DMS53 treated with DMSO at 0.1 percent for 48 hours (cell line): ENCODE results near the gene NELL1.

ENCODE experiments used
- DNase-seq: peaks from one replicate; lab custom pipeline; 2025; ENCODE audit not compliant: unreplicated experiment; lab: John Stamatoyannopoulos, UW

NELL1 gene

DNA sequence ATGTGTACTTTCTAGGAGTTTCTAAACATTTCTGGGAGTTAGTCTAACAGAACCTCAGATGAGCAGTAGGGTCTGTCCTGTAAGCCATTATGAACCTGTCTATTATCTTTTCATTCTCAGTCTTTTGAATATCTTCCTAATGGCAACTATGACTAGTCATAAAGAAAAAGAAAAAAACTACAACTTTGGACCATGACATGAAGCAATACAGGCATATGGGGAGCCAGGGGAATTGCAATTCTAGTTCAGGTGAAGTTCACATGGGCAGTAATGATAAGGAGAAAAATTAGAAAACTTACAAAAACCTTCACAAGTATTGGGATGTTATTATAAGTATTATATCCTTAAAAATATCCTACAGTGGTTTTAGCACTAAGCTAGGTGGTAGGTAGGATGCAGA, 874.5 kb downstream of the NELL1 start:
- no peak for DNase-seq

DNA sequence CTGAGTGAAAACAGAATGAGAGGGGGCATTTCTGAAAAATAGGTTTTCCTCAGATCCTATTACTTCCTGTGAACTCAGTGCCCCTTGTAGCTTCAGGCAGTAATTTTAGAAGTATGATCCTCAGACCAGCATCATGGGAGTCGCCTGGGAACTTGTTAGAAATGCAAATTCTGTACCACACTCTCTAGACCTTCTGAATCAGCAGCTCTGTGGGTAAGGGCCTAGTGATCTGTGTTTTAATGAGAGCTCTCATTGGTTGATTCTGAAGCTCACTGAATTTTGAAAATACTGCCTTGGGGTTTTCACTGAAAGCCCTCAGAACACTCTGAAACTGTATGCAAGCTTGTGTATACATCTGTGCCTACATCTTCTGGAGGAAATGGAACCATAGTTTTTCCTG, 876.3 kb downstream of the NELL1 start:
- no peak for DNase-seq

DNA sequence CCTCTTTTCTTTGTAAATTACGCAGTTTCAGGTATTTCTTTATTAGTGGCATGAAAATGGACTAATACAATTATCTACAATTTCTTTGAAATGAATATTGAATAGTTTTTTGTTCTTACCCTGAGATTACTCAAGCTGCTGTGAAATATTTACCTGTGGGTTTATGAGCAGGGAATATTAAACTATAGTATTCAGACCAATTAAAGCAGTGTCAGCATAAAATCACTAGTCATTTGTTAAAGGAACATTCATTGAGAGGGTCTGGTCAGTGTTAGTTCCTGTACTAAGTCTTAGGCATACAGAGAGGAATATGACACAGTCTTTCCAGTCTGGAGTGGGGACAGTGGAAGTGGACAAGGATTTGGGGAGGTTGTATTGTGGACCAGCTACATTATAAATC, 877.3 kb downstream of the NELL1 start:
- DNase-seq = no peak

DNA sequence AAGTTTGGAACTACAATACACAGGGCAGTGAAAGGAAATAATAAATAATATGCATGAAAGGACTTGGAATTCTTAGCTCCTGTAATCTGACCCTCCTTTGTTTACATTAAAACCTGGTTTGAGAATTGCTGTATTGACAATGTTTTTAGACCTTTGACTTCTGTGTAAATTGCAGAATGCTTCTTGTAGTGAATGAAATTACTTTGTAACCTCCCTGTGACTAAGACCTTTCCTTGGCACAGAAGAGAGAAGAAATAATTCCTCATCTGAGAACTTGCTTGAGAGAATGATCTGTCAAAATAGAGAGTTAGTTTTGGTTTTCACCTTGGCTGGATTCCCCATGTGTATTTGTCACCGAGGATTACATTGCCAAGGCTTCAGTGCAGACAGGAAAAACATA, 883.5 kb downstream of the NELL1 start:
- DNase-seq = peak; percentile 62

DNA sequence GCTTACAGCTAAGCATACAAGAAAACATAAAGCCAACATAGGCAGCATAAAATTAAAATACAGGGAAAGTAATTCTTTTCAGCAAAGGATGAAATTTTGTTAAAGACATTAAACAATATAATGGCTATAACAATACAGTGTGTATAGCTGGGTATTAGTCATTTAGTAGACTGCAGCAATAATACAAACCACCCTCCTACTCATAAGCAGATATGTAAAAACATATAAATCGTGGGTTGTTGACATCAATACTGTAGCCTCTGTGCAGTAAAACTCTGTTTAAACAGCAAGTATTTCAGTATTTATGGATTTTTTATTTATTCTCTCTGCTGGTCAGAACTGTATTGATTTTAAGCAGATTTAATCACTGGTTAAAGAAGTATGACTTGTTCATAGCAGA, 884.4 kb downstream of the NELL1 start:
- no peak for DNase-seq

DNA sequence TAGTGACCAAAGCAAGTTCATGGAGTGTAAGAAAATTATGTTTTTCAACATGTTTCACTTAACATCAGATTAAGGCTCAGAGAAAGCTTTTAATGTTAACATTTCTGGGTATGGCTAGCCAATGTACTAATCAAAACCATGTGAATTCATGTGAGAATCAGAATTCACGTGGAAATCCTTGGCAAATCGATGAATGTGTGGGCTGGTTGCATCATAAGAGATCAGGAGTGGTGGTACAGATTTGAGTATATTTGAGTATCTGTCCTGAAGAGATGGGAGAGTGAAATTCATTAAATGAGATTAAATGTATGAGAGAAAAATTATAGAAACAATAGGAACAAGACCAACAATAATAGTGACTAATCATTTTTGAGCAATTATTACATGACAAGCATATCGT, 884.9 kb downstream of the NELL1 start:
- no peak for DNase-seq

DNA sequence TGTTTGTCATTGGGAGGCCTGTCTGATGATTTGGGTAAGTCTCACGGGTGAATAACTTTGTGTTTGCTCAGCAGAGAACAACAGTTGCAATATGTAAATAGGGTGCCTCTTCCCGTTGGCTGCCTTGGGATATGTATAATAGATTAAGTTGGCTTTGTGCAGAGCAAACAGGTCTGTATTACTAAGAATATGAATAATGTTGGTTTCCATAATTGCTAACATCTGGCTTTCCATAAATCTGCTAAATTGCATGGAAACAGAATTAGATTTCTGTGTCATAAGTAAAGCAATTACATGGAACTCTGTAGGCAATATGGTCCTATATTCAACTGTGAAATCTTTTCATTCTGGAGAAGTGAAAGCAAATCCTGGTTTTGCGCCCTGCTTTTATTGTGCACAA, 887.5 kb downstream of the NELL1 start:
- DNase-seq = peak; percentile 31

DNA sequence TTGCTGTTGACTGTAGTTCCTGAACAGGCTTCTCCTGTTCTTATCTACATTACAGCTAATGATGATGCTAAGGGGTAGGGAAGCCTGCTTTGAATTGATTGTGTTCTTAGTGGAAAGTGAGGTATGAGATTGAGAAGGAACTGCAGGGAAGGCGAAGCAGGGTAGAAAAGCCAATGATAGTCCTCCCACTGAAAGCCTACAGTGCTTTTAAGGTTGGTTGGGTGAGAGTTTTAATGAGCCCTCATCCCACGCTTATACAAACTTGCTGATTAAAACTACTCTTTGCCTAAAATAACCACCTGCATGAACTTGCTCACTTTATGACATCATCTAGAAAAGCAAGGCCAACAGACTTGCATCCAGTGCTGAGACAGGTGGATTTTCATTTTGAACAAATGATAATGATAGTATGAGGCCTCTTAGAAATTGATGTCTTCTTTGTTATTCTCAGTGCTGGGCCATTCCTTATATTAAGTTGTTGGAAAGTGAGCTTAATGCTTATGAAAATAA, 891.1 kb downstream of the NELL1 start:
- no peak for DNase-seq

DNA sequence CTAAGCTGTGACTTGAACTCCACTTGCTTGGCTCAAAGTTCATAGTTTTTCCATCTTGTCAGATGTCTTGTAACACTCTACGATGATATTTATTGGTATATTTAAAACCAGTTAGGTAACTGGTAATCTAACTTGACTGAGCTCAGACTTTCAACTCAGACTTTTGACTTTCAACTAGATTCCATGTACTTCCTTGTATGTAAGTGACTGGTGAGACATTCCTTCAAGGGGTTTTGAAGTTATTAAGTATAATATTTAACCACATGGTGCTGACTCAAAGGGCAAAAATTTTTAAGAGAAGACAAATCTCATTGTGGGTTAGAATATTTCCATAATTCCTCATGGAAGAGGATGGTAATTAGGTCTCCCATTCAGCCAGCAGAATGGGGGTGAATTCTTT, 892.2 kb downstream of the NELL1 start:
- no peak for DNase-seq

DNA sequence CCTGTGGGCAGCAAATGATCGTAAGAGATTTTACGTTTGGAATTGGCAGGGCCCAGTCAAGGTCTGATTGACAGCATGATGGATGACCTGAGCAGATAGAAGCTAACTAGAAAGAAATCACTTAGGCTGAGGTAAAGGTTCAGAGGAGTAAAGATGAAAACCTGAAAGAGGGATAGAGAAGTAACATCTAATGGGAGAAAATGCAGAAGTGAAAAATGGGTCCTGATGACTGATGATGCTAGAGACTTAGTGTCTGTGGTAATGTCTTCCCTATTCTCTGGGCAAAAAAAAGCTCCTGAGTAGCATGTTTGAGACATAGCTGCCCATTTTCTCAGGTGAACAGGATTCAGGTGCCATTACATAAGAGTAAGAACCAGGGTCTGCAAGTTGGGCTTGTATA, 894.7 kb downstream of the NELL1 start:
- DNase-seq = no peak

DNA sequence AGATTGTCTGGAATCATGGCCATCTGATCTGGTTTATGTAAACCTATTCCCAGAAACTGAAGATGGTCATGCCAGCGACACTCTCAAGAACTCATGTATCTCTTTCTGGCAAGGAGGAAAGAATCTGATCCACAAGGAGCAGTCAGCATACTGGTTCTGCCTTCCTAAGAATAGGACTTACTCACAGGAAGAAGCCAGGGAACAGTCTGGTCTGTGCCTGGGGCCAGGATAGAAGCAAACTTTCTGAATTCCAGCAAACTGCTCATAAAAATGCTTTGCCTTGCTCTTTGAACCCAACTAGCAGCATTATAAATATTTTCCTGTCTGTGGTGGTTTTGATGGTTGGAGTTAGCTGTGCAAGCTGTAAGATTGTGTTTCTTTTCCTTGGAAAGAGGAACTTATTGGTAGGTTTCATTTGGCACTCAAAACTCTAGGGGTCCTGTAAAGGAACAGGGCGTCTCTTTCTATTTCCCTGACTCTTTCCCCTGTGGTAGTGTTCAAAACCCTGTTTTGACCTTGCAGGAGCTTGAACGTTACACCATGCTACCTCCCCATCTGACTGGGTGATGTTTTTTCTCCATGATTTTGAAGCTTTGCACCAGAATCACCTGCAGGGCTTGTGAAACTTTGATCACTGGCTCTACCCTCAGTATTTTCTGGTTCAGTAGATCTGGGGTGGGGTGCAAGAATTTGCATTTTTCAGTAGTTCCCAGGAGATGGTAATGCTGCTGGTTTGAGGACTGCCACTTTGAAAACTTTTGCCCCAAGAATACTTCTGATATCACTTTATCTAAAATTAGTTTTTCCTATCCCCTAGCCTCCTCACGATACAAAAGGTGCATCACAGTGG, 895.7 kb downstream of the NELL1 start:
- DNase-seq = no peak

DNA sequence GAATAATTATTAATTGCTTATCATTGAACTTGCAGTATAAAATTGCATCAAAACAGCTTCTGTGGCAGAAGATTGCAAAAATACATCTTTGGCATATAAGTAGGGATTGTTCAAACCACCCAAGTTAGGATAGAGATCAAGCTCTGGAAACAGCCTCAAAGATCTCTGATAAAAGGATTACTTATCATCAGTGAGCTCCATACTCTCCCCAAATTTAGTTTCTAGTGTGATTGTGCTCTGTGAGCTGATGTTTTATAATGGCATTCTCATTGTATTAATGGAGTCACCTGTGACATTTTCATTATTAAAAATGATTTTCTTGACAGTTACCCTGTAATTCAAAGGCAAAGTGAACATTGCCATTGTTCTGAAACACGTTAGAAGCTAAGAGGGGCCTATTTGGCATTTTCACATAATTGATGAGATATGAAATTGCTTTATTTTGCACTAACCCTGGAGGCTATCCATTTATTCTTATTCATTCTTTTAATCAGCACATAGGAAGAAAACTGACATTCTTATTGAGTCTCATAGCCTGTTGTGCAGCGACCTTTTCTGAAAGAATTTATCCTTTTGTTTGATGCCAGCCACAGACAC, 897.2 kb downstream of the NELL1 start:
- no peak for DNase-seq

DNA sequence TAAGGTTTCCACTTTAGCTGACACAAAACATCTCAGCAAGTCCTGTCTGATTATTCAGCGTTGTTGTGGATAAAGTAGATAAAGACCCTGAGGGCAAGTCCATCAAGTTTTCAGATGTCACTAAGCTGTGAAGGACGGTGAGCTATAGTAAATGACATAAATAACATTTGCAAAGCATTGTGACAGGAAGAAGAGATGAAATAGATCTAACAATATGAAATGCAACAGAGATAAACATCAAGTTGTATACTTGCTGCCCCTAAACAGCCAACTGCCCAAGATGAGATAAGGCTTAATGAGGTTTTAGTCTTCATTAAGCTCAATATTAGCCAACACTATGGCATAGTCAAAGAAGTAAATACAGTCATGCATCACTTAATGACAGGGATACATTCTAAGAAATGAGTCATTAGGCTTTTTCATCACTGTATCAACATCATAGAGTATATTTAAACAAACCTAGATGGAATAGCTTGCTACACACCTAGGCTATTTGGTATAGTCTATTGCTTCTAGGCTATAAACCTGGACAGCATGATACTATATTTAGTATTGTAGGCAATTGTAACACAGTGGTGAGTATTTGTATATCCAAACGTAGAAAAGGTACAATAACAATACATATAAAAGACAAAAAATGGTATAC, 898.4 kb downstream of the NELL1 start:
- peak; percentile 94 for DNase-seq

DNA sequence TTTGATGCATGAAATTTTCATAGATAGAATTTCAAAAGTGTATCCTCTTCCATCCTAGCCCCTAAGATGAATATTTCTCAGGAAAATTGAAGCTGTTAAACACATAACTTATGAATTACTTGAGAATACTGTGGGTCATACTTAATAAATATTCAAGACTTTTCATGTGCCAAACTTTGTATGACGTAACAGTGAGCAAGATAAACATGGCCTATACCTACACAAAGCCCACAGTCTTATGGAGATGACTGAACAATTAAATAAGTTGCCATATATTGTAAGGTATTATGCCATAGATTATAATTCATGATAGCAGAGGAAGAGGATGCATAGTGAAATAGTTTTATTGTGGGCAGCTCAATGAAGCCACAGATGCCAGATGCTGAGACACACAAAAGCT, 902.8 kb downstream of the NELL1 start:
- no peak for DNase-seq

DNA sequence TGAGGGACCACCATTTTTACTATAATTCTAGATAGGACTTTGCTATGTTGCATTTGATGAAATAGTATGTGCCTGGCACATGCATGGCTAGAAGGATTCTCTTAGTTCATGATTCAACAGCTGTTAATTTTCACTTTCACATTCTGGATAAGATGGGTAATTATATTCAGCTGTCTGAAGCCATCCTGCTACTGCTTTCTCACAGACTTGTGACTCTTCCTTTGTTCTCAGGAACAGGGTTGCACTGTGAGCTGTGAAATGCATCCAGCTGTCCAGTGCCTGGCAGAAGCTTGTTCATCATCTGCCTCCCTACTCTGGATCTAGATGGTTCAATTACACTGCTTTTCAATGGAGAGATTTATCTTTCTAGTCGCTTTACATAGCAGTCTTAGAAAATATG, 913.4 kb downstream of the NELL1 start:
- DNase-seq = no peak

DNA sequence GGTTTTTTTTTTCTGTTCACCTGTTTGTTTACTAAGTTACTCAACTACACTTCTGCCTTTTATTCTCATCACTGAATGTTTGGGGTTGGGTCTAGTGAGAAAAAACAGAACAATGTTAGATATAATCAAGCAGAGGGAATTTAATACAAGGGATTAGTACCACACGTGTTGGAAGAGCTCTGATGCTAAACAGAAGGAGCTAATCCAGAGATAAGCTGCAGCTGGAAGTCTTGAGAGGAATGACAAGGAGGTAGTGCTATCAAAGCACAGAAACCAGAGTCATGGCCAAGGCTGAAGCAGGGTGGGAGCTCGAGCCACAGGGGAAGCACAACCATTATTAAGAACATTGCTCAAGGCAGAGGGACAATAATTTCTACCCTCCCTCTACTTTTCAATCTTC, 919.4 kb downstream of the NELL1 start:
- DNase-seq = no peak

DNA sequence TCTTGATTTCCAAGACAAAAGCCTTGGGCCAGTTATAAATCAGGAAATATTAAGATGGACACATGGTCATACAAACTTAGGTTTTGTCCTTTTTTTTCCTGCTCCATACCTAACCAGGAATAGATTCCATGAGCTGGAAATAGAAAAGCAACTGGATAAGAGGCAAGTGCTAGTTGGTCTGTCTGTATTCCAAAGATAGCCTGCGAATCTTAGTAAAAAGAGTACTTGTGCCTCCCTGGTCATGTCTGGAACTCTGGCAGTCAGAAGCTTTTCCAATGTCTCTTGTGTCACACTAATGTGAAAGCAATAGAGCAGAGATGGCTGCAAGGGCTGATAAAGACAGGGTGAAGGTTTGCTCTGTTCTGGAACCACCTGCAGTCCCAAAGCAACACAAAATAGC, 933.3 kb downstream of the NELL1 start:
- no peak for DNase-seq

DNA sequence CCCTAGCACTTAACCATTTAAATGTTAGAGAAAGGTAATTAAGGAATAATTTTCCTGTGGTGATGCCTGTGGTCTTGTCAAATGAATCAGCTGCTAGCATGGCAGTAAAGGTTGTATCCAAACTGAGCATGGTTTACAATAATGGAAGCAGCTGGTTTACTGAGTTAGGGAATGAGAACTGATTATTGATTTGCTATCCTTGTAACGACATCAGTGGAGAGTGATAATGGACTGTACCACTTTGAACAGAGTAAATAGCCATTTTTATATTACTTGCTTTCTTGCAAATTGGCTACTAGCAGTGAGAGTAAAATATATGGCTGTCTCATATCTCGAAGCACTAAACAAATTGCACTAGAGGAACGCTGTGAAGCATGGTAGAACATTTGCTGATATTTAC, 934.5 kb downstream of the NELL1 start:
- DNase-seq = no peak

DNA sequence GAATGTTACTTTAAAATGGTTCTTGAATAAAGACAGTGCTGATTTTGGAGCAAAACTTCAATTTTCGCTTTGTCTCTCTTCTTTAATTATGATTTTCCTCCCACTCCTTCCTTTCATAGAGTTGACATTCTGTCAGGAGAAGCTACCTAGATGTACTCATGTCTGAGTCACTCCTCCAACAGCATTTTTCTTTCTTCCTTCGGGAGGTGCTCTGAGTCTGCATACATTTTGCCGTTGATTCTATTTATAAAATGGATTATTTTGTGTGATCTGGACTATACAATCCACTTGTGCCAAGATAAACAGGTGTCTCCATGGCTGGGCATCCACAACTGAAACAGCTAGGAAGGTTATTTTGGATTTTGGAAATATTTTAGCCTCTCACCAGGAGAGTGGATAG, 935.2 kb downstream of the NELL1 start:
- no peak for DNase-seq

DNA sequence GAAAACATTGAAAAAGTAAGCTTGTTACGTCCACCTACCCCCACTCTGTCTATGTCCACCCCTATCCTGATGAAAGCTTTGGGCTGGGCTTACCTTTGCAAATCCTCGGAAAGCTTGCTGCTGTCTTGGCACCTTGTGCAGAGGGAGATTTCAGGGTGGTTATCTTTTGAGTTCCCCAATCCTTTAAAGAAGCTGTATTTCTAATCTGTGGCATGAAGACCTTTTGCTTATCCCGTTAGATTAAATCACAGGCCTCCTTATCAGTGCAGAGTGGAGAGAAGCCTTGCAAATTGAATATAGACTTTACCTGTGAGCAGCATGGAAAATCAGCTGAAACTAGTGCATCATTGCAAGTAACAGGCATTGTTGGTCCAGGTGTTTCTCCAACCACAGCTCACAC, 942.9 kb downstream of the NELL1 start:
- no peak for DNase-seq

DNA sequence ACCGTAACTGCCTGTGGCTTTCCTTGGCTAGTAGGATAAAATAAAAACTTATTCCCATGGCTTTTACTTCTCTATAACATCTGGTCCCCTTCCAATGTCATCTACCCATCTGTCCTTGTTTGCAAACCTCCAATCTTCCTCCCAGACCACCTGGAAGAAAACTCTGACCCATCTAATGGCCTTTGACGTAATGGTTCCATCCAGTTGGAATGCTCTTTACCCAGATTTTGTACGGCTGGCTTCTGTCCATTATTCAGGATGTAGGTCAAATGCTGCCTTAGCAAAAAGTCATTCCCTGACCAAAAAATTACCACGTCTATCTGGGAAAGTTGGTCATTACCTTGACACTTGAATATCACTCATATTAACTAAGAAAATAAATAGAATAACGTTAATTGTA, 945.6 kb downstream of the NELL1 start:
- no peak for DNase-seq

DNA sequence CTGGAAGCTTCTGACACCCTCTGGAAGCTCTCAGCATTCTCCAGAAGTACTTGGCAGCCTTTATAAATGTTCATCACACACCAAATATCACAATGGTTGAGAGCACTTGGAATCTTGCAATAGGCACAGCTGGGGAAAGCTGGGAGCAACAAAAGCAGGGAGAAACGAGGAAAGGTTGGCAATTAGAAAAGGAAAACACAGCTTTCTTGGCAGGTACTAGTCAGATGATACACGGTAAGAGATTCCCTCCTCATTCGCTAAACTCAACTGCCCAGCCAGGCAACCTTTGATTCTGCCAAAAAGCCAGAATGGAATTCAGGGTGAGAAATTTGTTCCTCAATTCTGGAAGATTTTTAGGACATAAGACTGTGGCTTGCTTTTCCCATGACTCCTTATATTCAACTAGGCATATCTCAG, 946.6 kb downstream of the NELL1 start:
- DNase-seq = no peak
